LNCaP clone FGC (cell line): Measurements from ENCODE around the gene HECTD1.
"Not testable (repeated sequence)": the region's sequence is repeated elsewhere in the genome, so short reads cannot be mapped to it uniquely, and the experiment has no call there.

Experiments used
- DNase-seq: peaks from one replicate; pipeline ENCODE4 v3.0.0-alpha.2; 2011; ENCODE audit warnings: low read depth
- H3K4me3 ChIP-seq: 2 replicates; pipeline ENCODE4 v1.5.1; 2011; ENCODE audit warnings: mild to moderate bottlenecking, low read depth, low read length, control low read depth
- CTCF ChIP-seq: IDR thresholded peaks from 2 replicates; pipeline ENCODE4 v1.5.1; 2012; ENCODE audit warnings: mild to moderate bottlenecking; ENCODE audit not compliant: control insufficient read depth, insufficient read depth; ENCODE audit errors: extremely low read depth

HECTD1 gene

DNA sequence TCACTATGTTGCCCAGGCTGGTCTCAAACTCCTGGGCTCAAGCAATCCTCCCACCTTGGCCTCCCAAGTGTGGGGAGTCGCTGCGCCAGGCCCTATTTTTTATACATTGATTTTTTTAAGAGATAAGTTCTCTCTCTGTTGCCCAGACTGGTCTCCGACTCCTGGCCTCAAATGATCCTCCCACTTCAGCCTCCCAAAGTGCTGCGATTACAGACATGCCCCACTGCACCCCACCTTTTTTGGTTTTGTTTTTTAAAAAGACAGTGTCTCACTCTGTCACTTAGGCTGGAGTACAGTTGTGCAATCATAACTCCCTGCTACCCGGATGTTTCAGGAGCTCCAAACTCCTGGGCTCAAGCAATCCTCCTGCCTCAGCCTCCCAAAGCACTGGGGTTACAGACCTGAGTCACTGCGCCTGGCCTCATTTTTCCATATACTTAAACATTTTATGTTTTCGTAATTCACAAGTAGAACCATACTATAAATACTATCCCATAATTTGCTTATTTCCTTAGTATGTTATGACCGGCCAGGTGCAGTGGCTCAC, 16.8 kb downstream of the HECTD1 start:
- H3K4me3 ChIP-seq = no peak overlapping the region
- DNase-seq = no peak
- TF ChIP-seq CTCF = no peak

- DNase-seq = no peak
- no peak for TF ChIP-seq CTCF
Measured at GRCh38 chr14:31190219-31190603, 17.4 kb downstream of the HECTD1 start.

GRCh38 chr14:31189346-31190218, 18.0 kb downstream of the HECTD1 start:
- no peak for TF ChIP-seq CTCF
- no peak for DNase-seq
- H3K4me3 ChIP-seq = no peak overlapping the region

More at GRCh38 chr14:31190219-31190603, 17.4 kb downstream of the HECTD1 start:
- H3K4me3 ChIP-seq = no peak overlapping the region

- no peak overlapping the region for H3K4me3 ChIP-seq
Measured at GRCh38 chr14:31188744-31189143, 18.8 kb downstream of the HECTD1 start.

GRCh38 chr14:31182016-31182415, 25.6 kb downstream of the HECTD1 start:
- H3K4me3 ChIP-seq, DNase-seq: not testable (repeated sequence)

More at GRCh38 chr14:31188744-31189143, 18.8 kb downstream of the HECTD1 start:
- no peak for DNase-seq
- TF ChIP-seq CTCF = no peak

GRCh38 chr14:31181271-31181670, 26.3 kb downstream of the HECTD1 start:
- H3K4me3 ChIP-seq = no peak overlapping the region
- DNase-seq = no peak
- no peak for TF ChIP-seq CTCF

- no peak for TF ChIP-seq CTCF
- no peak overlapping the region for H3K4me3 ChIP-seq
- DNase-seq = no peak
Measured at GRCh38 chr14:31180299-31181051, 27.1 kb downstream of the HECTD1 start.
